GM12878 (cell line): ENCODE measurements around the gene ITPR2. TPM values are rescaled to one million over a fixed set of nuclear protein-coding genes. Genes with fewer than 3 reads are reported as not detected.

Experiments used
- ETV6 ChIP-seq, 2 experiments: fragments of 450-650 bp in 1 of 2; IDR thresholded peaks in 1 of 2; conservative IDR thresholded peaks in 1 of 2; 2 replicates each; pipeline ENCODE4 v1.6.1; 2014; ENCODE audit warnings: antibody characterized with exemption in 1 of 2, borderline replicate concordance in 1 of 2, low read depth in 1 of 2, mild to moderate bottlenecking in 1 of 2, moderate library complexity in 1 of 2
- MYB ChIP-seq: fragments of 150-350 bp; IDR thresholded peaks from 2 replicates; pipeline ENCODE4 v1.6.1; 2014; ENCODE audit warnings: mild to moderate bottlenecking, low read depth, low read length, borderline replicate concordance
- NFYB ChIP-seq: IDR thresholded peaks from 2 replicates; pipeline ENCODE4 v1.6.1; 2011; ENCODE audit warnings: low read depth, mild to moderate bottlenecking, low read length, improper control_type of control experiment, moderate library complexity; ENCODE audit not compliant: insufficient read depth
- polyA plus RNA-seq, 11 experiments: library from polyadenylated mRNA; depleted of rRNA in 4 of 11; unstranded in 6 of 11; stranded (reverse) in 5 of 11; fragments of >200 nt; fragmentation: Nextera tagmentation in 4 of 11; fragmentation: Illumina TruSeq in 1 of 11; extraction: Ambion mirVana in 4 of 11; extraction: Trizol in 1 of 11; gene quantifications; 1 replicate in 1 of 11; 2 replicates in 10 of 11; pipeline versions ENCODE4 v1.2.1 to v1.2.3, GENCODE V29; 2011 to 2016; ENCODE audit warnings: inconsistent platforms in 2 of 11, missing spikeins in 2 of 11, low read depth in 1 of 11
- total RNA-seq, 4 experiments: library from RNA; depleted of rRNA in 3 of 4; stranded (reverse); fragments of >200 nt in 3 of 4; fragmentation: Illumina TruSeq in 1 of 4; extraction: Trizol in 1 of 4; gene quantifications; 2 replicates each; pipeline versions ENCODE4 v1.2.1 to v1.2.3, GENCODE V29; 2013 to 2021
- TF ChIP-seq, protein P1 (sequence below): fragments of 450-650 bp; formaldehyde crosslinking; IDR thresholded peaks from 2 replicates; pipeline ENCODE4 v1.4.0; 2020; ENCODE audit warnings: mild to moderate bottlenecking, moderate library complexity
- TF ChIP-seq, protein P2 (sequence below): fragments of 450-650 bp; IDR thresholded peaks from 2 replicates; pipeline ENCODE4 v1.6.1; 2017; ENCODE audit warnings: antibody characterized with exemption, mild to moderate bottlenecking, moderate library complexity
- TF ChIP-seq, protein P3 (sequence below): IDR thresholded peaks from 2 replicates; pipeline ENCODE4 v1.6.1; 2012; ENCODE audit warnings: improper control_type of control experiment, low read depth, low read length; ENCODE audit not compliant: insufficient replicate concordance
- TF ChIP-seq, protein P4 (sequence below): fragments of 450-650 bp; formaldehyde crosslinking; IDR thresholded peaks from 2 replicates; pipeline ENCODE4 v1.4.0; 2022; ENCODE audit warnings: mild to moderate bottlenecking, moderate library complexity
- TF ChIP-seq, protein P5 (sequence below): fragments of 450-650 bp; formaldehyde crosslinking; IDR thresholded peaks from 2 replicates; pipeline ENCODE4 v1.5.0; 2022; ENCODE audit warnings: mild to moderate bottlenecking, missing genetic modification characterization

The ITPR2 gene
- total and polyA plus RNA-seq, 10 of the 15 experiments (the other 5 are each of a cell fraction or from before 2014, with no cell fraction given): 7.5 to 76.2 (median 47.1) TPM

DNA sequence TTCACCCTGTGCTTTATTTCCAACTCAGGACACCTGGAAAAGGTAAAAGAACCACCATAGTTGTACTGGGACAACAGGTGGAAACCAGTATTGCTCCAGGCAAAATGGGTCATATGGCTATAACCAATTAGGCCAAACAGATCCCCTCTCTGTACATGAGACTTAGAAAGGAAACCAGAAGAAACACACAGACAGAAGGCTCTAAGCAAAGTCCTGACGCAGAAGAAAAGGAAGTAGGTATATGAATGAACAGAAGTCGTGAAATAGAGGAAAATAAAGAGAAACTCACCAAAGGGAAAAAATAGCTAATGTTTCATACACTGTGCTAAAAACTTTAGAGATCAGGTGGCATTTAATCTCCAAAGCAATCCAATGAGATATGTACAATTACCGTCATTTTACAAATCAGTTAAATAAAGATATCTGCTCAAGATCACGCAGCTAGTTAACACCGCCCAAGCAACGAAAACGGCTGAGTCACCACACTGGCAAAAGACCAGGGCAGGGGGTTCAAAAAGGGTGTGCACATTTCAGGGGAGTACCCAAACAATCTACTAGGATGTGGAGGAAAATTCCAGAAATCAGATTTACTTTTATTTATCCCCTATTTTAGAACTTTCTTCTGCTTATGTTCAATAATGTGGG is 82.3 kb downstream of the ITPR2 start (continued):
- TF ChIP-seq, protein P1, sequence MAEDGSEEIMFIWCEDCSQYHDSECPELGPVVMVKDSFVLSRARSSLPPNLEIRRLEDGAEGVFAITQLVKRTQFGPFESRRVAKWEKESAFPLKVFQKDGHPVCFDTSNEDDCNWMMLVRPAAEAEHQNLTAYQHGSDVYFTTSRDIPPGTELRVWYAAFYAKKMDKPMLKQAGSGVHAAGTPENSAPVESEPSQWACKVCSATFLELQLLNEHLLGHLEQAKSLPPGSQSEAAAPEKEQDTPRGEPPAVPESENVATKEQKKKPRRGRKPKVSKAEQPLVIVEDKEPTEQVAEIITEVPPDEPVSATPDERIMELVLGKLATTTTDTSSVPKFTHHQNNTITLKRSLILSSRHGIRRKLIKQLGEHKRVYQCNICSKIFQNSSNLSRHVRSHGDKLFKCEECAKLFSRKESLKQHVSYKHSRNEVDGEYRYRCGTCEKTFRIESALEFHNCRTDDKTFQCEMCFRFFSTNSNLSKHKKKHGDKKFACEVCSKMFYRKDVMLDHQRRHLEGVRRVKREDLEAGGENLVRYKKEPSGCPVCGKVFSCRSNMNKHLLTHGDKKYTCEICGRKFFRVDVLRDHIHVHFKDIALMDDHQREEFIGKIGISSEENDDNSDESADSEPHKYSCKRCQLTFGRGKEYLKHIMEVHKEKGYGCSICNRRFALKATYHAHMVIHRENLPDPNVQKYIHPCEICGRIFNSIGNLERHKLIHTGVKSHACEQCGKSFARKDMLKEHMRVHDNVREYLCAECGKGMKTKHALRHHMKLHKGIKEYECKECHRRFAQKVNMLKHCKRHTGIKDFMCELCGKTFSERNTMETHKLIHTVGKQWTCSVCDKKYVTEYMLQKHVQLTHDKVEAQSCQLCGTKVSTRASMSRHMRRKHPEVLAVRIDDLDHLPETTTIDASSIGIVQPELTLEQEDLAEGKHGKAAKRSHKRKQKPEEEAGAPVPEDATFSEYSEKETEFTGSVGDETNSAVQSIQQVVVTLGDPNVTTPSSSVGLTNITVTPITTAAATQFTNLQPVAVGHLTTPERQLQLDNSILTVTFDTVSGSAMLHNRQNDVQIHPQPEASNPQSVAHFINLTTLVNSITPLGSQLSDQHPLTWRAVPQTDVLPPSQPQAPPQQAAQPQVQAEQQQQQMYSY (CRISPR knock-in tag): no peak
- TF ChIP-seq MYB (no peak), NFYB (no peak), ETV6 (conservative IDR thresholded peaks at IDR 0.05 in 1 of 2, IDR thresholded peaks at IDR 0.05 in 1 of 2; ENCODE audit: borderline replicate concordance in 1 of 2, low read depth in 1 of 2) (no peak)
- TF ChIP-seq, protein P2, sequence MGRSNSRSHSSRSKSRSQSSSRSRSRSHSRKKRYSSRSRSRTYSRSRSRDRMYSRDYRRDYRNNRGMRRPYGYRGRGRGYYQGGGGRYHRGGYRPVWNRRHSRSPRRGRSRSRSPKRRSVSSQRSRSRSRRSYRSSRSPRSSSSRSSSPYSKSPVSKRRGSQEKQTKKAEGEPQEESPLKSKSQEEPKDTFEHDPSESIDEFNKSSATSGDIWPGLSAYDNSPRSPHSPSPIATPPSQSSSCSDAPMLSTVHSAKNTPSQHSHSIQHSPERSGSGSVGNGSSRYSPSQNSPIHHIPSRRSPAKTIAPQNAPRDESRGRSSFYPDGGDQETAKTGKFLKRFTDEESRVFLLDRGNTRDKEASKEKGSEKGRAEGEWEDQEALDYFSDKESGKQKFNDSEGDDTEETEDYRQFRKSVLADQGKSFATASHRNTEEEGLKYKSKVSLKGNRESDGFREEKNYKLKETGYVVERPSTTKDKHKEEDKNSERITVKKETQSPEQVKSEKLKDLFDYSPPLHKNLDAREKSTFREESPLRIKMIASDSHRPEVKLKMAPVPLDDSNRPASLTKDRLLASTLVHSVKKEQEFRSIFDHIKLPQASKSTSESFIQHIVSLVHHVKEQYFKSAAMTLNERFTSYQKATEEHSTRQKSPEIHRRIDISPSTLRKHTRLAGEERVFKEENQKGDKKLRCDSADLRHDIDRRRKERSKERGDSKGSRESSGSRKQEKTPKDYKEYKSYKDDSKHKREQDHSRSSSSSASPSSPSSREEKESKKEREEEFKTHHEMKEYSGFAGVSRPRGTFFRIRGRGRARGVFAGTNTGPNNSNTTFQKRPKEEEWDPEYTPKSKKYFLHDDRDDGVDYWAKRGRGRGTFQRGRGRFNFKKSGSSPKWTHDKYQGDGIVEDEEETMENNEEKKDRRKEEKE: no peak
- TF ChIP-seq, protein P3, sequence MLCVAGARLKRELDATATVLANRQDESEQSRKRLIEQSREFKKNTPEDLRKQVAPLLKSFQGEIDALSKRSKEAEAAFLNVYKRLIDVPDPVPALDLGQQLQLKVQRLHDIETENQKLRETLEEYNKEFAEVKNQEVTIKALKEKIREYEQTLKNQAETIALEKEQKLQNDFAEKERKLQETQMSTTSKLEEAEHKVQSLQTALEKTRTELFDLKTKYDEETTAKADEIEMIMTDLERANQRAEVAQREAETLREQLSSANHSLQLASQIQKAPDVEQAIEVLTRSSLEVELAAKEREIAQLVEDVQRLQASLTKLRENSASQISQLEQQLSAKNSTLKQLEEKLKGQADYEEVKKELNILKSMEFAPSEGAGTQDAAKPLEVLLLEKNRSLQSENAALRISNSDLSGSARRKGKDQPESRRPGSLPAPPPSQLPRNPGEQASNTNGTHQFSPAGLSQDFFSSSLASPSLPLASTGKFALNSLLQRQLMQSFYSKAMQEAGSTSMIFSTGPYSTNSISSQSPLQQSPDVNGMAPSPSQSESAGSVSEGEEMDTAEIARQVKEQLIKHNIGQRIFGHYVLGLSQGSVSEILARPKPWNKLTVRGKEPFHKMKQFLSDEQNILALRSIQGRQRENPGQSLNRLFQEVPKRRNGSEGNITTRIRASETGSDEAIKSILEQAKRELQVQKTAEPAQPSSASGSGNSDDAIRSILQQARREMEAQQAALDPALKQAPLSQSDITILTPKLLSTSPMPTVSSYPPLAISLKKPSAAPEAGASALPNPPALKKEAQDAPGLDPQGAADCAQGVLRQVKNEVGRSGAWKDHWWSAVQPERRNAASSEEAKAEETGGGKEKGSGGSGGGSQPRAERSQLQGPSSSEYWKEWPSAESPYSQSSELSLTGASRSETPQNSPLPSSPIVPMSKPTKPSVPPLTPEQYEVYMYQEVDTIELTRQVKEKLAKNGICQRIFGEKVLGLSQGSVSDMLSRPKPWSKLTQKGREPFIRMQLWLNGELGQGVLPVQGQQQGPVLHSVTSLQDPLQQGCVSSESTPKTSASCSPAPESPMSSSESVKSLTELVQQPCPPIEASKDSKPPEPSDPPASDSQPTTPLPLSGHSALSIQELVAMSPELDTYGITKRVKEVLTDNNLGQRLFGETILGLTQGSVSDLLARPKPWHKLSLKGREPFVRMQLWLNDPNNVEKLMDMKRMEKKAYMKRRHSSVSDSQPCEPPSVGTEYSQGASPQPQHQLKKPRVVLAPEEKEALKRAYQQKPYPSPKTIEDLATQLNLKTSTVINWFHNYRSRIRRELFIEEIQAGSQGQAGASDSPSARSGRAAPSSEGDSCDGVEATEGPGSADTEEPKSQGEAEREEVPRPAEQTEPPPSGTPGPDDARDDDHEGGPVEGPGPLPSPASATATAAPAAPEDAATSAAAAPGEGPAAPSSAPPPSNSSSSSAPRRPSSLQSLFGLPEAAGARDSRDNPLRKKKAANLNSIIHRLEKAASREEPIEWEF: no peak
- TF ChIP-seq, protein P4, sequence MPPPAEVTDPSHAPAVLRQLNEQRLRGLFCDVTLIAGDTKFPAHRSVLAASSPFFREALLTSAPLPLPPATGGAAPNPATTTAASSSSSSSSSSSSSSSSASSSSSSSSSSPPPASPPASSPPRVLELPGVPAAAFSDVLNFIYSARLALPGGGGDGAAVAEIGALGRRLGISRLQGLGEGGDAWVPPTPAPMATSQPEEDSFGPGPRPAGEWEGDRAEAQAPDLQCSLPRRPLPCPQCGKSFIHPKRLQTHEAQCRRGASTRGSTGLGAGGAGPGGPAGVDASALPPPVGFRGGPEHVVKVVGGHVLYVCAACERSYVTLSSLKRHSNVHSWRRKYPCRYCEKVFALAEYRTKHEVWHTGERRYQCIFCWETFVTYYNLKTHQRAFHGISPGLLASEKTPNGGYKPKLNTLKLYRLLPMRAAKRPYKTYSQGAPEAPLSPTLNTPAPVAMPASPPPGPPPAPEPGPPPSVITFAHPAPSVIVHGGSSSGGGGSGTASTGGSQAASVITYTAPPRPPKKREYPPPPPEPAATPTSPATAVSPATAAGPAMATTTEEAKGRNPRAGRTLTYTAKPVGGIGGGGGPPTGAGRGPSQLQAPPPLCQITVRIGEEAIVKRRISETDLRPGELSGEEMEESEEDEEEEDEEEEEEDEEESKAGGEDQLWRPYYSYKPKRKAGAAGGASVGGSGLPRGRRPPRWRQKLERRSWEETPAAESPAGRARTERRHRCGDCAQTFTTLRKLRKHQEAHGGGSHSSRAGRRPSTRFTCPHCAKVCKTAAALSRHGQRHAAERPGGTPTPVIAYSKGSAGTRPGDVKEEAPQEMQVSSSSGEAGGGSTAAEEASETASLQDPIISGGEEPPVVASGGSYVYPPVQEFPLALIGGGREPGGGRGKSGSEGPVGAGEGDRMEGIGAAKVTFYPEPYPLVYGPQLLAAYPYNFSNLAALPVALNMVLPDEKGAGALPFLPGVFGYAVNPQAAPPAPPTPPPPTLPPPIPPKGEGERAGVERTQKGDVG (CRISPR knock-in tag): no peak
- TF ChIP-seq, protein P5, sequence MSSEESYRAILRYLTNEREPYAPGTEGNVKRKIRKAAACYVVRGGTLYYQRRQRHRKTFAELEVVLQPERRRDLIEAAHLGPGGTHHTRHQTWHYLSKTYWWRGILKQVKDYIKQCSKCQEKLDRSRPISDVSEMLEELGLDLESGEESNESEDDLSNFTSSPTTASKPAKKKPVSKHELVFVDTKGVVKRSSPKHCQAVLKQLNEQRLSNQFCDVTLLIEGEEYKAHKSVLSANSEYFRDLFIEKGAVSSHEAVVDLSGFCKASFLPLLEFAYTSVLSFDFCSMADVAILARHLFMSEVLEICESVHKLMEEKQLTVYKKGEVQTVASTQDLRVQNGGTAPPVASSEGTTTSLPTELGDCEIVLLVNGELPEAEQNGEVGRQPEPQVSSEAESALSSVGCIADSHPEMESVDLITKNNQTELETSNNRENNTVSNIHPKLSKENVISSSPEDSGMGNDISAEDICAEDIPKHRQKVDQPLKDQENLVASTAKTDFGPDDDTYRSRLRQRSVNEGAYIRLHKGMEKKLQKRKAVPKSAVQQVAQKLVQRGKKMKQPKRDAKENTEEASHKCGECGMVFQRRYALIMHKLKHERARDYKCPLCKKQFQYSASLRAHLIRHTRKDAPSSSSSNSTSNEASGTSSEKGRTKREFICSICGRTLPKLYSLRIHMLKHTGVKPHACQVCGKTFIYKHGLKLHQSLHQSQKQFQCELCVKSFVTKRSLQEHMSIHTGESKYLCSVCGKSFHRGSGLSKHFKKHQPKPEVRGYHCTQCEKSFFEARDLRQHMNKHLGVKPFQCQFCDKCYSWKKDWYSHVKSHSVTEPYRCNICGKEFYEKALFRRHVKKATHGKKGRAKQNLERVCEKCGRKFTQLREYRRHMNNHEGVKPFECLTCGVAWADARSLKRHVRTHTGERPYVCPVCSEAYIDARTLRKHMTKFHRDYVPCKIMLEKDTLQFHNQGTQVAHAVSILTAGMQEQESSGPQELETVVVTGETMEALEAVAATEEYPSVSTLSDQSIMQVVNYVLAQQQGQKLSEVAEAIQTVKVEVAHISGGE: no peak
